Uterus (tissue), 4 donors: ENCODE results near the gene PARD3. TPM values are rescaled to one million over a fixed set of nuclear protein-coding genes. Genes with fewer than 3 reads are reported as not detected.
"Not testable (repeated sequence)": the region's sequence is repeated elsewhere in the genome, so short reads cannot be mapped to it uniquely, and the experiment has no call there.

Experiments used
- DNase-seq, 2 donors: peaks; one replicate each; pipeline ENCODE4 v3.0.0-alpha.2; 2019 to 2020
- H3K27ac ChIP-seq, 2 donors: fragments of 200-600 bp; sonication (generic); 1 replicate in 1 of 2; 2 replicates in 1 of 2; pipeline ENCODE4 v1.5.1; 2016 to 2018
- H3K27me3 ChIP-seq, 2 donors: fragments of 200-600 bp; sonication (generic); one replicate each; pipeline ENCODE4 v1.5.1; 2018 to 2019; ENCODE audit warnings: control low read depth in 1 of 2
- H3K36me3 ChIP-seq, 2 donors: fragments of 200-600 bp; sonication (generic); one replicate each; pipeline ENCODE4 v1.5.1; 2019; ENCODE audit warnings: control low read depth in 1 of 2
- H3K4me1 ChIP-seq, 2 donors: fragments of 200-600 bp; sonication (generic); one replicate each; pipeline ENCODE4 v1.5.1; 2018 to 2019; ENCODE audit warnings: control low read depth in 1 of 2
- H3K4me3 ChIP-seq, 2 donors: fragments of 200-600 bp; sonication (generic); 1 replicate in 1 of 2; 2 replicates in 1 of 2; pipeline ENCODE4 v1.5.1; 2018 to 2019; ENCODE audit warnings: mild to moderate bottlenecking in 1 of 2
- H3K9me3 ChIP-seq, 2 donors: fragments of 200-600 bp; sonication (generic); one replicate each; pipeline ENCODE4 v1.5.1; 2019; ENCODE audit warnings: control low read depth in 1 of 2
- CTCF ChIP-seq, 4 experiments: fragments of 200-600 bp in 2 of 4; fragments of 450-650 bp in 2 of 4; sonication (generic) in 2 of 4; IDR thresholded peaks; one replicate each; pipeline ENCODE4 v1.5.1; 2016 to 2019; ENCODE audit warnings: antibody characterized with exemption in 4 of 4, mild to moderate bottlenecking in 2 of 4, moderate library complexity in 1 of 4
- POLR2A ChIP-seq, 2 donors: fragments of 450-650 bp; IDR thresholded peaks; one replicate each; pipeline ENCODE4 v1.6.1; 2016; ENCODE audit warnings: antibody characterized with exemption in 2 of 2, mild to moderate bottlenecking in 1 of 2, moderate library complexity in 1 of 2
- intact Hi-C: fragments of 100-400 bp; cut with DNase I; formaldehyde crosslinking; loops from one replicate; pipeline ENCODE4 v1.15.1; 2023; ENCODE audit warnings: low total_unique reads
- total RNA-seq, 4 donors: library from RNA; depleted of rRNA in 3 of 4; stranded (reverse); fragments of >200 nt in 3 of 4; gene quantifications; one replicate each; pipeline versions ENCODE4 v1.1.0 to v1.2.4, GENCODE V29; 2014 to 2023
- donor health status: DM: yes; HTN: yes; CAD: no.

The PARD3 gene
- total RNA-seq, 4 donors from 2014 or later, result 42.1 to 96.1 (median 51.5) TPM

- DNase-seq, result no peak
- intact Hi-C loops, result no loop called here
- H3K4me3 ChIP-seq, result no peak overlapping the region
- H3K27me3 ChIP-seq, result no peaks in the 10 kb centered on the region
- no peaks in the 10 kb centered on the region for H3K4me1 ChIP-seq
- no peak overlapping the region for H3K27ac ChIP-seq
- no peak for TF ChIP-seq CTCF (IDR thresholded peaks at IDR 0.05)
- no peaks in the 10 kb centered on the region for H3K36me3 ChIP-seq
- no peaks in the 10 kb centered on the region for H3K9me3 ChIP-seq
These were observed 353.0 kb downstream of the PARD3 start for GRCh38 chr10:34462056-34462455.

DNA sequence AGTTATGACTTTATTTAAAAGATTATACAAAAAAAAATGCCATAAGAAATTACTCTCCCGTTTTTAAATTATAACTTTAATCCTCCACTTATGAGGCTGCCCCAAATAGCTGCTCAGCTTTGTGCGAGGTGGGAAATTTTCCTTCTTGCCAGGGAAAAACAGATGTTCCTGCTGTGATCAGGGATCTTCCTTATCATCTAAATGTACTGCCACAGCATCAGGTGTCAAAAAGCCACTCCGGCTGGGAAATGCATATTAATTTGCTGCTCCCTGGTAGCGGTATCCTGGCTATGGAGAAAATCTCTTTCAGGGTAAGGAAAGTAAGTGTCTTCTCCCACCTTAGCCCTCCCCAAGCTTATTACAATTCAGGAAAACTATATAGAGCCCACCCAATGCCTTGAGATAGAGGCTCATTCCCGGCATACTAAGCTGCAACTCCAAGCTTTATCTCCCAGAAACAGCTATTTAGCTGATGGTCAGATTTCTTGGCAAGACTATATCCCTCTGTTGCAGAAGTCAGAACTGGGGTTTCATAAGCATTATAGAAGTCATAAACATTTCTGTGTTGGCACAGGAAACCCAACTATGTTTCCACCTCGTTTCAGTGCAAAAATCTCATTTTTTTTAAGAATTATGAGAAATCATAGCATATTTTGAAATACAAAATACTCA is 360.4 kb downstream of the PARD3 start:
- TF ChIP-seq POLR2A (IDR thresholded peaks at IDR 0.05), result no peak
- TF ChIP-seq CTCF (IDR thresholded peaks at IDR 0.05), result no peak
- no peak overlapping the region for H3K27ac ChIP-seq
- no peak for DNase-seq
- no peaks in the 10 kb centered on the region for H3K27me3 ChIP-seq
- intact Hi-C loops, result no loop called here
- no peak overlapping the region for H3K4me3 ChIP-seq
- no peaks in the 10 kb centered on the region for H3K4me1 ChIP-seq
- H3K36me3 ChIP-seq, result no peaks in the 10 kb centered on the region
- H3K9me3 ChIP-seq, result no peaks in the 10 kb centered on the region

GRCh38 chr10:34449836-34450235 is 365.3 kb downstream of the PARD3 start:
- no peaks in the 10 kb centered on the region for H3K4me1 ChIP-seq
- no peaks in the 10 kb centered on the region for H3K27me3 ChIP-seq
- H3K9me3 ChIP-seq, result no peaks in the 10 kb centered on the region
- no peak overlapping the region for H3K4me3 ChIP-seq
- TF ChIP-seq POLR2A (IDR thresholded peaks at IDR 0.05), result no peak
- no peak for TF ChIP-seq CTCF (IDR thresholded peaks at IDR 0.05)
- DNase-seq, result no peak
- intact Hi-C loops, result no loop called here
- no peak overlapping the region for H3K27ac ChIP-seq
- no peaks in the 10 kb centered on the region for H3K36me3 ChIP-seq

GRCh38 chr10:34446049-34446448 is 369.0 kb downstream of the PARD3 start:
- Histone ChIP-seq H3K27me3 (no peaks in the 10 kb centered on the region), H3K4me1 (no peaks in the 10 kb centered on the region), H3K9me3 (no peaks in the 10 kb centered on the region), H3K27ac (no peak overlapping the region), H3K36me3 (no peaks in the 10 kb centered on the region), H3K4me3 (no peak overlapping the region)
- intact Hi-C loops, result no loop called here
- TF ChIP-seq POLR2A (IDR thresholded peaks at IDR 0.05) (no peak), CTCF (IDR thresholded peaks at IDR 0.05) (no peak)
- no peak for DNase-seq

DNA sequence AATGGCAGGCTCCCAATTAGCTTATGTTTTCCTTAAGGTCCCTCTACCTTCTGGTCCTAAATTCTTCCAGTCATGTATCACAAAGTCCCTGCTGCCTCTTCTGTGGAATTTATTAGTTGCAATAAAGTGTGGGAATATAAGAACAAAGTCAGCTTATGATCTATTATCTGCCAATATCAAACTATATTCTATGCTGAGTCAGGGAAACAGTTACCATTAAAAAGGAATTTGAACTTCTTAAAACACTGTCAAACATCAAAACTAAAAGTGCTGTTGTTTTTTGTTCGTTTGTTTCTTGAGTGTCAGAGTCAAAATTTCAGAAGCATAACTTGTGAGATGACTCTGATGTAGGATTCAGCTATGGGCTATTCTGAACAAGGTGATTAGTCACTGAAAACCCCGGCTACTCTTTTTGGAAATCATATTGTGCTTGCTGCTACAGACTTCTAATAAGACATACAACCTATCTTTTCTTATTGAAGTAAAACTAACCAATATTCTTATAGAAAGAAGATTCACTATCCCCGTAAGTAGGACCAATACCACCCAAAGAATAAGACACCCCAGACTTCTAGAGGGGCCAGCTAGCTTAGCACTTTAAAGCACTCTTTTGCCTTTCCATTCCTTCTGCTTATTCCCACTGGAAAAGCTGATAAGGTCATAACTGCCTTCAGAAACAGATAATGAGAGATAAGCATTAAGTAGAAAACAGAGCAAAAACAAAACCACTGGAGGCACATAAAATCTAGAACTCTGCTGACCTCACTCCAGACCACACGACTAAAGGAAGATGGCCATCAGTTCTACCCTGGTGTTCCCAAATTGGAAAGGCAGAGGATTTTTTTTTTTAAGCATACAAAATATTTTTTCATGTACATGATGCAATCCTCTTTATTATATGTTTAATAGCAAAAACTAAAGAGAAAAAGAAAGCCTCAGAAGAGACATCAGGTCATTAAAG is 370.6 kb downstream of the PARD3 start:
- intact Hi-C loops, result no loop called here

GRCh38 chr10:34439386-34439785 is 375.7 kb downstream of the PARD3 start:
- H3K27me3 ChIP-seq, H3K4me3 ChIP-seq, H3K27ac ChIP-seq, H3K9me3 ChIP-seq, intact Hi-C loops, H3K4me1 ChIP-seq, H3K36me3 ChIP-seq: not testable (repeated sequence)
- peak in 1 of 2 donors; percentile 20 for DNase-seq

More for the DNA sequence above, 370.6 kb downstream of the PARD3 start:
- no peaks in the 10 kb centered on the region for H3K36me3 ChIP-seq
- TF ChIP-seq POLR2A (IDR thresholded peaks at IDR 0.05) (no peak), CTCF (IDR thresholded peaks at IDR 0.05) (no peak)
- no peaks in the 10 kb centered on the region for H3K27me3 ChIP-seq
- H3K4me3 ChIP-seq, result no peak overlapping the region
- H3K27ac ChIP-seq, result no peak overlapping the region
- no peaks in the 10 kb centered on the region for H3K4me1 ChIP-seq
- H3K9me3 ChIP-seq, result no peaks in the 10 kb centered on the region
- DNase-seq, result no peak
